Naive thymus-derived CD4-positive, alpha-beta T cell (primary cell): ENCODE results near the gene CELA1. TPM values are rescaled to one million over a fixed set of nuclear protein-coding genes. Genes with fewer than 3 reads are reported as not detected.

Experiments
- ATAC-seq: fragments of 150-1000 bp; cut with Tn5 transposase; 2 replicates; pipeline ENCODE4 v1.10.0; 2021; ENCODE audit warnings: mild to moderate bottlenecking, moderate library complexity
- CTCF ChIA-PET: fragments of 350-600 bp; sonication (Branson Sonifier 250); formaldehyde crosslinking; loops from one replicate; lab custom pipeline; 2021; ENCODE audit warnings: antibody characterized with exemption; lab: Charles Lee
- POLR2A ChIA-PET: fragments of 350-600 bp; sonication (Branson Sonifier 250); formaldehyde crosslinking; loops from one replicate; lab custom pipeline; 2021; ENCODE audit warnings: antibody characterized with exemption, inconsistent platforms; lab: Charles Lee
- DNase-seq, 9 donors: peaks; one replicate each; pipeline versions ENCODE4 v3.0.0 to v3.0.0-alpha.2; 2020 to 2022; ENCODE audit warnings: mixed read lengths in 1 of 9
- H3K27ac ChIP-seq: one replicate; pipeline ENCODE4 v1.7.0; 2013; ENCODE audit warnings: mild to moderate bottlenecking, low read depth, low read length, moderate library complexity
- H3K27me3 ChIP-seq, 2 donors: one replicate each; pipeline ENCODE4 v1.7.0; 2013; ENCODE audit warnings: low read length in 2 of 2, mild to moderate bottlenecking in 2 of 2, moderate library complexity in 2 of 2; ENCODE audit not compliant: control insufficient read depth in 2 of 2, insufficient read depth in 2 of 2
- H3K36me3 ChIP-seq, 3 experiments: 1 replicate in 2 of 3; 2 replicates in 1 of 3; pipeline ENCODE4 v1.7.0; 2013; ENCODE audit warnings: low read length in 3 of 3, mild to moderate bottlenecking in 3 of 3, moderate library complexity in 1 of 3; ENCODE audit not compliant: insufficient read depth in 3 of 3, control insufficient read depth in 2 of 3
- H3K4me1 ChIP-seq, 2 donors: one replicate each; pipeline ENCODE4 v1.7.0; 2013; ENCODE audit warnings: low read length in 2 of 2, mild to moderate bottlenecking in 2 of 2, moderate library complexity in 1 of 2; ENCODE audit not compliant: control insufficient read depth in 2 of 2, insufficient read depth in 2 of 2
- H3K4me3 ChIP-seq: 2 replicates; pipeline ENCODE4 v1.7.0; 2013; ENCODE audit warnings: mild to moderate bottlenecking, low read length
- H3K9me3 ChIP-seq, 3 experiments: 1 replicate in 2 of 3; 2 replicates in 1 of 3; pipeline ENCODE4 v1.7.0; 2013; ENCODE audit warnings: low read length in 3 of 3; ENCODE audit not compliant: control insufficient read depth in 2 of 3
- H3K27ac Mint-ChIP-seq, 9 donors: one replicate each; pipeline ENCODE4 v1.8.0; 2020 to 2022; ENCODE audit warnings: mixed read lengths in 9 of 9, mild to moderate bottlenecking in 8 of 9, moderate library complexity in 5 of 9, inconsistent platforms in 2 of 9
- H3K27me3 Mint-ChIP-seq, 5 donors: one replicate each; pipeline ENCODE4 v1.8.0; 2021 to 2022; ENCODE audit warnings: mixed read lengths in 5 of 5, mild to moderate bottlenecking in 1 of 5
- H3K36me3 Mint-ChIP-seq, 5 donors: one replicate each; pipeline ENCODE4 v1.8.0; 2020 to 2022; ENCODE audit warnings: mixed read lengths in 5 of 5, mild to moderate bottlenecking in 3 of 5, inconsistent platforms in 1 of 5
- H3K4me1 Mint-ChIP-seq, 7 donors: one replicate each; pipeline ENCODE4 v1.8.0; 2020 to 2022; ENCODE audit warnings: mixed read lengths in 7 of 7, mild to moderate bottlenecking in 3 of 7, inconsistent platforms in 1 of 7
- H3K4me3 Mint-ChIP-seq, 10 donors: one replicate each; pipeline ENCODE4 v1.8.0; 2020 to 2022; ENCODE audit warnings: mild to moderate bottlenecking in 10 of 10, mixed read lengths in 10 of 10, moderate library complexity in 6 of 10, inconsistent platforms in 2 of 10
- H3K9me3 Mint-ChIP-seq, 11 donors: one replicate each; pipeline ENCODE4 v1.8.0; 2020 to 2022; ENCODE audit warnings: mixed read lengths in 11 of 11, mild to moderate bottlenecking in 4 of 11, inconsistent platforms in 1 of 11, moderate library complexity in 1 of 11
- intact Hi-C, 2 donors: fragments of 100-400 bp; cut with micrococcal nuclease; formaldehyde crosslinking; loops; one replicate each; pipeline ENCODE4 v1.15.1; 2023
- polyA plus RNA-seq, 2 donors: library from polyadenylated mRNA; unstranded; fragments of 300-500 nt; fragmentation: Illumina TruSeq; gene quantifications; one replicate each; pipeline ENCODE4 v1.2.3, GENCODE V29; 2021
- total RNA-seq, 6 experiments: library from RNA in 5 of 6; stranded (reverse) in 5 of 6; gene quantifications; 1 replicate in 5 of 6; 2 replicates in 1 of 6; pipeline ENCODE4 v1.2.3 and lab custom pipeline; 2021 to 2026

Gene CELA1
- total and polyA plus RNA-seq, 7 experiments from 2014 or later = 1.1 to 9.2 (median 1.8) TPM; not detected in 1

- Histone ChIP-seq H3K27ac (no peak overlapping the region), H3K4me3 (no peak overlapping the region), H3K36me3 (peaks cover 0 to 12% (median 0%) of the 10 kb centered on the region in 3 experiments), H3K9me3 (no peaks in the 10 kb centered on the region), H3K4me1 (peaks cover 24 to 29% of the 10 kb centered on the region in 2 donors), H3K27me3 (no peaks in the 10 kb centered on the region)
- peaks cover 0 to 3% (median 0%) of the 10 kb centered on the region in 11 donors for H3K9me3 Mint-ChIP-seq
- H3K4me1 Mint-ChIP-seq = peaks cover 25 to 45% (median 34%) of the 10 kb centered on the region in 7 donors
- DNase-seq (no peak), ATAC-seq (no peak)
- H3K27me3 Mint-ChIP-seq = peaks cover 0 to 2% (median 0%) of the 10 kb centered on the region in 5 donors
- no peak overlapping the region for H3K4me3 Mint-ChIP-seq
- intact Hi-C loops = no loop called here
- peaks cover 5 to 34% (median 7%) of the 10 kb centered on the region in 5 donors for H3K36me3 Mint-ChIP-seq
- CTCF ChIA-PET = no interaction called here
- peak overlapping the region in 1 of 9 donors; percentile 10 for H3K27ac Mint-ChIP-seq
- POLR2A ChIA-PET = no interaction called here
Observed at GRCh38 chr12:51365276-51365675, 18.8 kb upstream of the CELA1 start.

GRCh38 chr12:51364001-51364400 is 17.5 kb upstream of the CELA1 start:
- peaks cover 0 to 2% (median 0%) of the 10 kb centered on the region in 5 donors for H3K27me3 Mint-ChIP-seq
- H3K9me3 Mint-ChIP-seq = peaks cover 0 to 2% (median 0%) of the 10 kb centered on the region in 11 donors
- H3K36me3 ChIP-seq = peaks cover 0 to 24% (median 0%) of the 10 kb centered on the region in 3 experiments
- no peaks in the 10 kb centered on the region for H3K27me3 ChIP-seq
- H3K9me3 ChIP-seq = no peaks in the 10 kb centered on the region
- ChIA-PET CTCF (interaction anchor here (0.6 kb wide), 1 partner anchor 460 kb away, joined by 3 read pairs; no protein-coding TSS in a partner anchor), POLR2A (no interaction called here)
- no peak overlapping the region for H3K4me3 Mint-ChIP-seq
- intact Hi-C loops = no loop called here
- H3K27ac ChIP-seq = no peak overlapping the region
- no peak for ATAC-seq
- no peak overlapping the region for H3K4me3 ChIP-seq
- H3K36me3 Mint-ChIP-seq = peaks cover 5 to 46% (median 13%) of the 10 kb centered on the region in 5 donors
- H3K4me1 ChIP-seq = peaks cover 14 to 17% of the 10 kb centered on the region in 2 donors
- peak overlapping the region in 3 of 9 donors; percentile 15 to 56 (median 41) for H3K27ac Mint-ChIP-seq
- DNase-seq = no peak
- peaks cover 12 to 34% (median 22%) of the 10 kb centered on the region in 7 donors for H3K4me1 Mint-ChIP-seq

GRCh38 chr12:51362747-51363342 is 16.4 kb upstream of the CELA1 start:
- Histone ChIP-seq H3K27me3 (no peaks in the 10 kb centered on the region), H3K4me1 (peaks cover 4 to 6% of the 10 kb centered on the region in 2 donors), H3K4me3 (no peak overlapping the region), H3K27ac (no peak overlapping the region), H3K36me3 (peaks cover 0 to 32% (median 0%) of the 10 kb centered on the region in 3 experiments), H3K9me3 (no peaks in the 10 kb centered on the region)
- H3K9me3 Mint-ChIP-seq = no peaks in the 10 kb centered on the region
- no peaks in the 10 kb centered on the region for H3K27me3 Mint-ChIP-seq
- intact Hi-C loops = no loop called here
- H3K4me3 Mint-ChIP-seq = no peak overlapping the region
- CTCF ChIA-PET = no interaction called here
- ATAC-seq (no peak), DNase-seq (no peak)
- peak overlapping the region in 2 of 9 donors; percentile 26 to 28 for H3K27ac Mint-ChIP-seq
- H3K4me1 Mint-ChIP-seq = peaks cover 5 to 25% (median 13%) of the 10 kb centered on the region in 7 donors
- peaks cover 11 to 54% (median 14%) of the 10 kb centered on the region in 5 donors for H3K36me3 Mint-ChIP-seq
- POLR2A ChIA-PET = interaction anchor here (0.8 to 1.5 kb wide), 4 partner anchors 11 to 36 kb away, joined by 3 to 4 read pairs (median 3); no protein-coding TSS in a partner anchor

GRCh38 chr12:51362307-51362706 is 15.8 kb upstream of the CELA1 start:
- ATAC-seq (no peak), DNase-seq (no peak)
- H3K36me3 ChIP-seq = peaks cover 0 to 37% (median 0%) of the 10 kb centered on the region in 3 experiments
- Mint-ChIP-seq H3K36me3 (peaks cover 10 to 56% (median 13%) of the 10 kb centered on the region in 5 donors), H3K27ac (no peak overlapping the region), H3K27me3 (no peaks in the 10 kb centered on the region), H3K9me3 (no peaks in the 10 kb centered on the region), H3K4me3 (no peak overlapping the region), H3K4me1 (peaks cover 0 to 20% (median 8%) of the 10 kb centered on the region in 7 donors)
- ChIA-PET POLR2A (interaction anchor here (0.8 to 1.5 kb wide), 4 partner anchors 11 to 37 kb away, joined by 3 to 4 read pairs (median 3); no protein-coding TSS in a partner anchor), CTCF (interaction anchor here (0.9 kb wide), 1 partner anchor 537 kb away, joined by 6 read pairs; no protein-coding TSS in a partner anchor)
- intact Hi-C loops = no loop called here
- peaks cover 0 to 1% of the 10 kb centered on the region in 2 donors for H3K4me1 ChIP-seq
- H3K4me3 ChIP-seq = no peak overlapping the region
- H3K27me3 ChIP-seq = no peaks in the 10 kb centered on the region
- H3K9me3 ChIP-seq = no peaks in the 10 kb centered on the region
- H3K27ac ChIP-seq = no peak overlapping the region

- ATAC-seq (no peak), DNase-seq (no peak)
- Mint-ChIP-seq H3K36me3 (peaks cover 13 to 61% (median 16%) of the 10 kb centered on the region in 5 donors), H3K9me3 (peaks cover 0 to 2% (median 0%) of the 10 kb centered on the region in 11 donors), H3K4me1 (peaks cover 0 to 18% (median 8%) of the 10 kb centered on the region in 7 donors), H3K4me3 (no peak overlapping the region), H3K27ac (peak overlapping the region in 3 of 9 donors; percentile 1 to 45 (median 25)), H3K27me3 (no peaks in the 10 kb centered on the region)
- ChIA-PET POLR2A (interaction anchor here (0.6 to 1.5 kb wide), 3 partner anchors 20 to 29 kb away, joined by 3 to 4 read pairs (median 3); no protein-coding TSS in a partner anchor), CTCF (interaction anchor here (0.9 to 1.6 kb wide), 3 partner anchors 10 to 536 kb away, joined by 3 to 6 read pairs (median 5); no protein-coding TSS in a partner anchor)
- intact Hi-C loops = no loop called here
- H3K27ac ChIP-seq = no peak overlapping the region
- no peak overlapping the region for H3K4me3 ChIP-seq
- no peaks in the 10 kb centered on the region for H3K4me1 ChIP-seq
- H3K27me3 ChIP-seq = no peaks in the 10 kb centered on the region
- H3K36me3 ChIP-seq = peaks cover 0 to 41% (median 0%) of the 10 kb centered on the region in 3 experiments
- H3K9me3 ChIP-seq = no peaks in the 10 kb centered on the region
Observed at GRCh38 chr12:51361161-51362016, 14.9 kb upstream of the CELA1 start.

- POLR2A ChIA-PET = interaction anchor here (0.6 to 0.8 kb wide), 3 partner anchors 19 to 338 kb away, joined by 3 to 7 read pairs (median 6); no protein-coding TSS in a partner anchor
Observed at GRCh38 chr12:51360315-51360714, 13.8 kb upstream of the CELA1 start.

More at GRCh38 chr12:51360315-51360714, 13.8 kb upstream of the CELA1 start:
- DNase-seq = no peak
- Histone ChIP-seq H3K27ac (no peak overlapping the region), H3K4me1 (no peaks in the 10 kb centered on the region), H3K4me3 (no peak overlapping the region), H3K27me3 (no peaks in the 10 kb centered on the region), H3K36me3 (peaks cover 0 to 41% (median 0%) of the 10 kb centered on the region in 3 experiments), H3K9me3 (no peaks in the 10 kb centered on the region)
- intact Hi-C loops = no loop called here
- peaks cover 0 to 2% (median 0%) of the 10 kb centered on the region in 11 donors for H3K9me3 Mint-ChIP-seq
- peak overlapping the region in 1 of 9 donors; percentile 5 for H3K27ac Mint-ChIP-seq
- no peak overlapping the region for H3K4me3 Mint-ChIP-seq
- peaks cover 13 to 61% (median 16%) of the 10 kb centered on the region in 5 donors for H3K36me3 Mint-ChIP-seq
- peaks cover 0 to 14% (median 4%) of the 10 kb centered on the region in 7 donors for H3K4me1 Mint-ChIP-seq
- no peaks in the 10 kb centered on the region for H3K27me3 Mint-ChIP-seq
- CTCF ChIA-PET = interaction anchor here (1.3 to 1.6 kb wide), 2 partner anchors 9 to 18 kb away, joined by 3 to 5 read pairs; no protein-coding TSS in a partner anchor
- ATAC-seq = no peak
